GM19025 (cell line): Measurements from ENCODE around the gene OSBPL10.
"Not testable (repeated sequence)": the region's sequence is repeated elsewhere in the genome, so short reads cannot be mapped to it uniquely, and the experiment has no call there.

ENCODE experiments used
- ATAC-seq: cut with Tn5 transposase; IDR thresholded peaks from one replicate; pipeline ENCODE4 v1.9.1; 2021; ENCODE audit warnings: mild to moderate bottlenecking, low read depth, moderate library complexity; ENCODE audit not compliant: unreplicated experiment

Gene OSBPL10

GRCh38 chr3:31895471-31895870, 85.6 kb downstream of the OSBPL10 start:
- ATAC-seq = no peak

DNA sequence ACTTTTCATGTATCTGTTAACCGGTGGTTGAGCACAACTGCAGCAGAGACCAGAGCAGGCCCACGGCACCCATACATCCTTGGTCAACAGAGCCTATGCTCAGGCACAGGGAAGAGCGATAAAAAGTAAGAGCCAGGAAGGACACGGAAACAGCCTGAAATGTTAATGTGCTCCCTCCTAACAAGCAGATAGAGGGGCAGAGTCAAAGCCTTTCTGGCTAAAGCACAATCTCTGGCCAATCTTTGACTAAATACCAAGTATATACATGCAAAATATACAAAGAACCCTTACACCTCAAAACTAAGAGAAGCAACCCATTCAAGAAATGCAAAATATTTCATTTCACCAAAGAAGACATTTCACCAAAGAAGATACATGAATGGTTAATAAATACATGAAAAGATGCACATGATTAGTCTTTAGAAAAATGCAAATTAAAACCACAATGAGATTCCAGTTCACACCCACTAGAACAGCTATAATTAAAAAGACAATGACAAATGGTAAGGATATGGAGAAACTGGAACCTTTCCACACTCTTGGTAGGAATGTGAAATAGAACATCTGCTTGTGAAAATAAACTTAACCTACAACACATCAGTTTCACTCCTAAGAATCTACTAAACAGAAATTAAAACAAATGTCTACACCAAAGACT, 88.0 kb downstream of the OSBPL10 start:
- ATAC-seq = no peak

- ATAC-seq = no peak
These were observed 88.6 kb downstream of the OSBPL10 start for GRCh38 chr3:31892500-31892899.

DNA sequence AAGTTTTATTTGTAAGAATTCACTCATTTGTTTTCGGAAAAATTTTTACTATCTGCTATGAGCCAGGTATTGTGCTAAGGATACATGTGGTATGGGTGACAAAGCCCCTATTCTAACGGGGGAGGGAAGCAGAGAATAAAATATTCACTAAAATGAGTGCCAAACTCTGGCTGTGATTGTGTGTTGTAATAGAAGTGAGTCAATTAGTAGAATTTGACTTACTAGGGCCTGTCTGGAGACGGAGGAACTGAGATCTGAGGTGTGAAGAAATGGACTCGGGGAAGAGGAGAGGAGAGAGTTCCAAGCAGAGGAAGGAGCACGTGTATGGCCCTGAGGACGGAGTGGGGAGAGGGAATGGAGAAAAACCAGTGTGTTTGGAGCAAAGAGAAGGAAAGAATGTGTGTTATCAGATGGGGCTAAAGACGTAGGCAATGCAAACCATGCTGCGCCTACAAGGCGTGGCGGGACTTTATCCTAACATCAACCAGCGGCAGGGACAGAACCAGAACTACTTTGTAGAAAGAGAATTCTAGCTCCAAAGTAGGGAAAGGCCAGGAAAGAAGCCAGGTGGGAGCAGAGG, 89.1 kb downstream of the OSBPL10 start:
- no peak for ATAC-seq

DNA sequence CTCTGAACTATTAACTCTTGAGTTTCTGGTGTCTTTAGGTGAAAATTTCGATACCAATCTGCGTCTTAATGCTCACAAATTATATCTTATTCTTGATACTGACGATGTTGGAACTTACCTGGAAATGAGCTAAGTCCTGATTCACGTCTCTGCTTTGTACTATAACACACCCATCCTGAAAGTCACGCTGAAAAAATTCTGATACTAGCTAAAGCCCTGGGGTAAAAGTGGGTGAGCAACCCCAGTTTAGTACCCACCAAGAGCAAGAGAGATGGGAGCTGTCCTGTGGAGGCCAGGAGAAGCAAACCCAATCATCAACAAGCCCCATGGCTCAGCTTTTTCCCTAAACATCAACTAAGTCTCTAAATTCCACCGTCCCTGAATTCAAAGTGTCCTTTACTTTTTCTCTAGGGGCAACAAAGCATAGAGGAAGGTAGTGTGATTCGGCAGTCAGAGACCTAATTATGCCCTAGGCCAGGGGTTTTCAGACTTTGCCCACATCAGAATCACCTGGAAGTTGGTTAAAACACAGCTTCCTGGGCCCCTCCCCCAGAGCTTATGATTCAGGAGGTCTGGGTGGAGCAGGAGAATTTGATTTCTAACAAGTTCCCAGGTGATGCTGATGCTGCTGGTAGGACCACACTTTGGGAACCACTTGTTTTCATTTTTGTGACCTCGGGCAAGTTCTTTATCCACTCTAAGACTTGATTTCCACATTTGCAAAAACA, 90.2 kb downstream of the OSBPL10 start:
- no peak for ATAC-seq

GRCh38 chr3:31890007-31890406, 91.1 kb downstream of the OSBPL10 start:
- no peak for ATAC-seq

DNA sequence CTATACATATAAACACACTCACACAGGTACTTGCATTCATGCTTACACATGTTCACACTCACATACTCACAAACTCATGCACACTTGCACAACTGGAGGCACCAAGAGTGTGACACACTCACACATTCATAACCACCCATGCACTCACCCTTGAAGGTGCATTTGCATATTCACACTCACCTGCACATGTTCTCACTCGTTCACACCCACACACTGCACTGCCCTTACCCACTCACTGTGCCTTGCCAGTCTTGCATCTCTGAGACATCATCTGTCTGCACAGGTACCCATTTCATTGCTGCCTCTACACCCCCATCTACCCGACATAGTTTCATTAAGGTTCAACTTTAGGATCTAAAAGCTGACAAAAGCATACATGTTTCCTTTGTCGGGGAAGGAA, 95.8 kb downstream of the OSBPL10 start:
- ATAC-seq = no peak

- ATAC-seq = no peak
These were observed 96.8 kb downstream of the OSBPL10 start for GRCh38 chr3:31884251-31884650.

- no peak for ATAC-seq
These were observed 98.2 kb downstream of the OSBPL10 start for GRCh38 chr3:31882895-31883294.

- no peak for ATAC-seq
These were observed 98.6 kb downstream of the OSBPL10 start for GRCh38 chr3:31882431-31882830.

DNA sequence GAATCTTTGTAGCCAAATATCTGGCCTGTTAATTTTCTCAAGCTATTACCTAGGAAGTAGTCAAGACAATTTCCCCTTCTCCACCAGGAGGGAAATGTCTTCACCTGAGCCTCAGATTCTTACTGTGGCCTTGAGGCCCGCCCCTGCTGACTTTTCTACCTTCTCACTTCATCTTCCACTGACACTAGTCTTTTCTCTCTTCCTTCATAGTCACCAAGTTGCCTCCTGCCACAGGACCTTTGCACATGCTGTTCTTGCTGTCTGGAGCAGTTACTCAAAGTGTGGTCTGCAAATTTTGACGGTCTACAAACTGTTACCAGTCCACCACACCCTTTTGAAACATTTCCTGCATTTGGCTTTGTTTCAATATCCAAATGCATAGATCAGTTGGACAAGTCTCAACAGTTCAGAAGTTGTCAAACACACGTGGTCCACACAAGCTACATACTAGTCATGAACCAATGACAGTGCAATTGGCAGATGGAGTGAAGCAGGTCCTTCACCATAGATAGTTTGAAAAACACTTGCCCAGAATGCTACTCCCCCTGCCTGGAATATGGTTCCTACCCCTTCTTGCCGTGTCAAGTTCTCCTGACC, 100.5 kb downstream of the OSBPL10 start:
- no peak for ATAC-seq

DNA sequence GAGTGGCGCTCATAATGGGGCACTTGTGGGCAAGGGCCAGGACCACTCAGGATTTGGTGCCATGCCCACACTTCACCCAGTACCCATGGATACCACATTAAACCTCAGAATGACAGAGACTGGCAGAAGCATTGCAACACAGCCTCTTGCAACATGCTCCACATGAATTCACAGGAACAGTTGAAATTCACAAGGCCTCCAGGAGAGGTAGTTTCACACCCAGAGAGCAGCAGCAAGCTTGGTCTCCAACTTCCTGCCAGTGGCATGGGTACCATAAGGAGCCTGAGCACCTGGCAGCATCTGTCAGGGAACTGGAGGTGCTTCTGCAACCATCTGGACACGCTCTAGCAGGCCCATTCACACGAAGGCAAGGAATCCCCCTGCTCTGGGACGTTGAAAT, 101.0 kb downstream of the OSBPL10 start:
- ATAC-seq = no peak

DNA sequence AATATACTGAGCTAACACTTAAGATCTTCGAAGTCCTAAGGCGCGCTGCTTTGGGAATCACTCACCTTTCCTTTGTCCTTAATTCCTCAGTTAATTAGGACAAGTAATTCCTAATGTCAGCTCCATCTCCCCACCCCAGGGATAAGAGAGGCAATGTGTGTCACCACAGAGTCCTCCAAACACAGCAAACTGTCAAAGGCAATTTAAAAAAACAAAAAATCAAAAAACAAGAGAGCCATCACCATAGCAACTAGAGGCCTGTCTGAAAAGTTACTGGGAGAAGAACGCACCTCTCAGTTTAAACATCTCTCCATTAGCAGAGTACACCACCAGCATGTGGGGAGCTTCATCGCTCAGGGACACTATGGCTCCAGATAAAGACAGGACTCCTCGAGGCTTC, 101.7 kb downstream of the OSBPL10 start:
- no peak for ATAC-seq

DNA sequence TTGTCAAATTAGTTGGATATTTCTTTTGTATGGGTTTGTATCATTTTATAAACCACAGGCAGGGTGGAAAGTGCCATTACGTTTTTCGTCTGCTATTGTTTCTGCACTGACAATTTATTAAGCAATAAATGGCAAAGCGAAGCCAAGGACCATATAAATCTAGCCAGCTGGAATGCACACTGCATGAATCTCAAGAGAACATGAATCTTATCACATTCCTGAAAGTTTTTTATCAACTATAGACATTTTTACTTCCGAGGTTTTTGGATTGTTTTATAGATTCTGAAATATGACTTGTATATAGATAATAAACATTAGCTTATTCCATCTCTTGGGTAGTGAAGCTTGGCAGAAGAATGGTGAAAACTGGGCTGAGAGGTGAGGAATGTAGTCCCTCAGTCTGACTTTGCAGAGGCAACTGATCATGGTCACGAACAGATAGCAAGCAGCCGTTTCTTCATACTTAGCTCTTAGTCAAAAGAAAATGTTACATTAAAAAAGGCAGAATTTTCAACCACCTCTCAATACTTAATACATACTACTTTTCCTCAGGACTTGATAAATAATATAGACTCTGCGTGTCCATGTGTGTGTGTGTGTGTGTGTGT, 102.7 kb downstream of the OSBPL10 start:
- ATAC-seq = no peak

DNA sequence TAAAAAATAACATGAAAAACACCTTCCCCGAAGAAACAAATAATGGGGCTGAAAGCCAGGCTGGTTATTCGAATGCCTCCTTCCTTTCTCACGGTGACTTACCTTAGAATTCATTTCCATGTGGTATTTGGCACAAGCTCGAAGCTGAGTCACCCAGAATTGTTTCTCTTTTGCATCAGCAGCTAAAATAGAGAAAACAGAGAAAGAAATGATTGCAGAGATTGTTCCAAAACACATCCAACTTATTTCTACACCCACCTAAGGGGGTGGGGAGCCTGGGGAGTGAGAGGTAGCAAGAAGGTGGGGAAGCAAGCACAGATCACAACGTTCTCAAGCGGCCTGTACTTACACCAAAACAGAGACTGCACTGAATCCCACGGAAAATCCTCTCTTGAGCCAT, 104.7 kb downstream of the OSBPL10 start:
- ATAC-seq = no peak

- ATAC-seq = no peak
These were observed 105.6 kb downstream of the OSBPL10 start for GRCh38 chr3:31875437-31875836.

DNA sequence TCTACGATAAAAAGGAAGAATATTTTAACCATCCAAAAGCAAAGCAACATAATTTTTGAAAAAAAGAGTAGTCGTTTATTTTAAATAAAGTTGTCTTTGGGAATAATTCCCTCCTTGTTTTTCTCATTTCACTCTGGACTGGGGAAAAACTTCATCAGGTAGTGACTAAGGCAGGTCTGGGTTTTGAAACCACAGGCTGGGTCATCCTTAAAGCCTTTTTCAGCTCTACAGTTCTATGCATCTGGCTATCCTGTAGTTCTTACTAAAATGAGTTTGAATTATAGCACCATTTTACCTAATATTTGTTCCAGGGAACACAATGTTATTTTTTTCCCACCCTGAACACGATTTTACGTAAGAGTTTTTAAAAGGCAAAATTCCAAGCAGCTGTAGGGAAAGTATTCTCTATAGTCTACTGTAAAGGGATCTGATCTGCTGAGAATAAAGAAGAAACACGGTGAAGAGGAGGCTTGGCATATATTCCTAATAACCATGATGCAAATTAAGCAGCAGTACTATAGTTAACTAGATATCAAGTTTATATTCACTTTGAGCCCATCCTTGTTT, 107.7 kb downstream of the OSBPL10 start:
- ATAC-seq = no peak

GRCh38 chr3:31871939-31872507, 109.0 kb downstream of the OSBPL10 start:
- no peak for ATAC-seq

- not testable (repeated sequence) for ATAC-seq
These were observed 111.0 kb downstream of the OSBPL10 start for GRCh38 chr3:31870111-31870510.

DNA sequence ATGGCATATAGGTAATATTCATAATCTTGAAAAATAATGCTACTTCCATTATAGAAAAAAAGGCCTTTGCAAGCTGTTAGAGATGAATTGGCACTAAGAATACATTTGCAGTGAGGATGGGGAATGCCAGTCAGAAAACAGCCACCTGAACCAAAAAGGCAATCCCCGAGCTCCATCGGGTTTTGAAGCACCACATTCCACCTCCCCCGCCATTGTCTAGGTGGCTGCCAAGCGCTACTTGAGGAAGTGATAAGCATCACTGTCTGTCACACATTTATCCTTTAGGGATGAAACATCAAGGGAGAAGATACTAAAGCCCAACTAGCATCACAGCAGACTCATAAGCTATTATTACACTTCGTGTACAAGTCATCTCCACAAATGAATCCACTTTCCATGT, 112.8 kb downstream of the OSBPL10 start:
- no peak for ATAC-seq
